Astrocyte (in vitro differentiated cells and primary cell): ENCODE measurements around the gene RAB31. TPM values are rescaled to one million over a fixed set of nuclear protein-coding genes. Genes with fewer than 3 reads are reported as not detected.
A peak's percentile ranks its signal among the peaks of the same experiment; 100 is the strongest.

Experiments used
- DNase-seq: peaks from one replicate; pipeline ENCODE4 v3.0.0-alpha.2; 2010; ENCODE audit warnings: low read depth
- FAIRE-seq: peaks from 2 replicates; lab custom pipeline; 2011; peaks lifted over from hg19 to GRCh38; lab: Jason Lieb, UNC
- H2AFZ ChIP-seq: 2 replicates; pipeline ENCODE4 v1.6.0; 2012; ENCODE audit warnings: low read depth, low read length, inconsistent platforms
- H3K27ac ChIP-seq: 2 replicates; pipeline ENCODE4 v1.5.1; 2011; ENCODE audit warnings: low read depth, low read length, inconsistent platforms
- H3K27me3 ChIP-seq: 2 replicates; pipeline ENCODE4 v1.6.0; 2011; ENCODE audit warnings: low read length, inconsistent platforms; ENCODE audit not compliant: insufficient read depth
- H3K36me3 ChIP-seq: 2 replicates; pipeline ENCODE4 v1.5.1; 2011; ENCODE audit warnings: low read length, inconsistent platforms; ENCODE audit not compliant: insufficient read depth
- H3K4me1 ChIP-seq: 2 replicates; pipeline ENCODE4 v1.5.1; 2011; ENCODE audit warnings: low read length, inconsistent platforms; ENCODE audit not compliant: insufficient read depth
- H3K4me2 ChIP-seq: 2 replicates; pipeline ENCODE4 v1.6.0; 2012; ENCODE audit warnings: low read length, inconsistent platforms
- H3K4me3 ChIP-seq: 2 replicates; pipeline ENCODE4 v1.5.1; 2011; ENCODE audit warnings: low read depth, mild to moderate bottlenecking, low read length, inconsistent platforms; ENCODE audit not compliant: insufficient read depth
- H3K79me2 ChIP-seq: 2 replicates; pipeline ENCODE4 v1.6.0; 2012; ENCODE audit warnings: mild to moderate bottlenecking, low read length, inconsistent platforms; ENCODE audit not compliant: insufficient read depth
- H3K9ac ChIP-seq: 2 replicates; pipeline ENCODE4 v1.6.0; 2012; ENCODE audit warnings: mild to moderate bottlenecking, low read length, inconsistent platforms
- H3K9me3 ChIP-seq: 2 replicates; pipeline ENCODE4 v1.5.1; 2012; ENCODE audit warnings: low read depth, mild to moderate bottlenecking, low read length, inconsistent platforms; ENCODE audit not compliant: insufficient read depth
- H4K20me1 ChIP-seq: 2 replicates; pipeline ENCODE4 v1.6.0; 2012; ENCODE audit warnings: low read length, inconsistent platforms; ENCODE audit not compliant: insufficient read depth
- H3K27ac Mint-ChIP-seq: one replicate; pipeline ENCODE4 v1.8.0; 2021; ENCODE audit warnings: mild to moderate bottlenecking, mixed read lengths; ENCODE audit not compliant: unreplicated experiment
- H3K27me3 Mint-ChIP-seq: one replicate; pipeline ENCODE4 v1.8.0; 2021; ENCODE audit warnings: low read depth, mixed read lengths; ENCODE audit not compliant: unreplicated experiment
- H3K36me3 Mint-ChIP-seq: one replicate; pipeline ENCODE4 v1.8.0; 2021; ENCODE audit warnings: low read depth, mixed read lengths; ENCODE audit not compliant: unreplicated experiment
- H3K4me1 Mint-ChIP-seq: one replicate; pipeline ENCODE4 v1.8.0; 2021; ENCODE audit warnings: low read depth, mixed read lengths; ENCODE audit not compliant: unreplicated experiment
- H3K4me3 Mint-ChIP-seq: one replicate; pipeline ENCODE4 v1.8.0; 2021; ENCODE audit warnings: mild to moderate bottlenecking, moderate library complexity, mixed read lengths; ENCODE audit not compliant: unreplicated experiment
- H3K9me3 Mint-ChIP-seq: one replicate; pipeline ENCODE4 v1.8.0; 2021; ENCODE audit warnings: mild to moderate bottlenecking, mixed read lengths; ENCODE audit not compliant: unreplicated experiment
- EZH2 ChIP-seq: IDR thresholded peaks from 2 replicates; pipeline ENCODE4 v1.6.1; 2012; ENCODE audit warnings: mild to moderate bottlenecking, low read length, inconsistent platforms; ENCODE audit not compliant: insufficient read depth
- total RNA-seq: library from RNA; stranded (reverse); gene quantifications from 2 replicates; pipeline ENCODE4 v1.2.1, GENCODE V29; 2021
- TF ChIP-seq, protein P1 (sequence below): IDR thresholded peaks from 2 replicates; pipeline ENCODE4 v1.5.1; 2011; ENCODE audit warnings: low read depth, mild to moderate bottlenecking, inconsistent platforms, low read length, moderate library complexity; ENCODE audit not compliant: insufficient read depth

RAB31 gene
- total RNA-seq, 1 donor from 2014 or later, result 100 TPM

DNA sequence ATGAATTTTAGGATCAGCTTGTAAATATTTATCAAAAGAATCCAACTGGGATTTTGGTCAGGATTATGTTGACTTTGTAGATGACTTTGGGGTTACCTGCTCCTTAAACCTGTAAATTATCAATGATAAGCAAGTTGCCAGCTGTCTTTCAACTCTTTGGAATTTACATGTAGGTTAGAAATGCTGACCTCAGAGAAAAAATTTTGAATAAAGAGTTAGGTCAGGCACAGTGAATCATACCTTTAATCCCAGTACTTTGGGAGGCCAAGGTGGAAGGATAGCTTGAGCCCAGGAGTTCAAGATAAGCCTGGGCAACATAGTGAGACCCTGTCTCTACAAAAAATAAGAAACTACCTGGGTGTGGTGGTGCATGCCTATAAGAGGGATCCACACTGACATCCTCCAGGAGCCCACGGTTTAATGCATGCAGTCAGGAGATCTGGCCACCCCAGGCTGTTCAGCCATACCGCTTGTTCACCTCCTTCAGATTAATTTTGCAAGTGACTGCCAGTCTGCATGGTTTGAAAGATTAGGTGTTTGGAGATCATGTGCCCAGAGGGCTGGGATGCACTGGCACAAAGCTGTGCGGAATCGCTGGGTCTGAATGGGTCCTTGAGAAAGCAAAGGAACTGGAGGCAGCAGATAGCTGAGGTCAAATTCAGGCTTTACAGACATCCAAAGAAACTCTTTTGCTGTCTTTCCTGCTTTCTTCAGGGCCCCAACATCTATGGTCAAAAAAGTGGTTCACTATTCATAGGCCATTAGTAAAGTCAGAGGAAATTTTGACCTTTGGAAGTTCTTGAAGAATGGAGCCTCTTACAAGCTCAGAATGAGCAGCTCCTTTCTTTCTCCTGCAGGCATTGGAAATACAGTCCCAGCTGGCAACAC, 94.3 kb downstream of the RAB31 start:
- FAIRE-seq (no peak), DNase-seq (no peak)
- peaks cover 2% of the 10 kb centered on the region for H3K9me3 Mint-ChIP-seq
- H4K20me1 ChIP-seq, result peaks cover 21% of the 10 kb centered on the region
- H3K9ac ChIP-seq, result no peak overlapping the region
- H3K4me3 ChIP-seq, result no peak overlapping the region
- H2AFZ ChIP-seq, result no peak overlapping the region
- H3K9me3 ChIP-seq, result no peaks in the 10 kb centered on the region
- H3K4me2 ChIP-seq, result peak overlapping the region; percentile 38
- H3K4me1 Mint-ChIP-seq, result peaks cover 22% of the 10 kb centered on the region
- peaks cover 18% of the 10 kb centered on the region for H3K79me2 ChIP-seq
- H3K36me3 ChIP-seq, result peaks cover 5% of the 10 kb centered on the region
- peaks cover 17% of the 10 kb centered on the region for H3K36me3 Mint-ChIP-seq
- H3K4me3 Mint-ChIP-seq, result peak overlapping the region; percentile 10
- no peak overlapping the region for H3K27ac ChIP-seq
- peaks cover 20% of the 10 kb centered on the region for H3K4me1 ChIP-seq
- TF ChIP-seq EZH2, result no peak
- H3K27me3 Mint-ChIP-seq, result no peaks in the 10 kb centered on the region
- H3K27ac Mint-ChIP-seq, result no peak overlapping the region
- no peaks in the 10 kb centered on the region for H3K27me3 ChIP-seq

DNA sequence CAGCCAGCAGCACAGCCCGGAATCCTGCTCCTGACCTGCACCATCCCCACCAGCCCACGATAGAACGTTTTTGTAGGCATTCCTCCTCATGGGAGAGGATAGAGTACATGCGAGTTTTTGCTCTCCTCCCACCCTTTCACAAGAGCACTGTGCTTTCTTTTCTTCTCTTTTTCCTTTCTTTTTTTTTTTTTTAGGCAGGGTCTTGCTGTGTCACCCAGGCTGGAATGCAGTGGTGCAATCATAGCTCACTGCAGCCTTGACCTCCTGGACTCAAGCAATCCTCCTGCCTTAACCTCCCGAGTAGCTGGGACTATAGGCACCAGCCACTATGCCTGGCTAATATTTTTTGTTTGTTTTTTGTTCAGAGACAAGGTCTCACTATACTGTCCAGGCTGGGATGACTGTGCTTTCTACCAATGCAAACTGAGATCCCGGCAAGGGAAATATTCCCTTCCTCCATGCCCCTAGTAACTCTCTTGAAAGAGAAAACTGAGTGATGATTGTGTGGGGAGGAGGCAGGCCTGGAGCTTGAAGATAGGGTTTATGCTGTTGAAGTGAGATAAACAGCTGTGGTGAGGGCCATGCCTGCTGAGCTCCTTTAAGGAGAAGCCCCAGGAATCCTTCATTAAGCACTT, 95.1 kb downstream of the RAB31 start:
- TF ChIP-seq, protein P1, sequence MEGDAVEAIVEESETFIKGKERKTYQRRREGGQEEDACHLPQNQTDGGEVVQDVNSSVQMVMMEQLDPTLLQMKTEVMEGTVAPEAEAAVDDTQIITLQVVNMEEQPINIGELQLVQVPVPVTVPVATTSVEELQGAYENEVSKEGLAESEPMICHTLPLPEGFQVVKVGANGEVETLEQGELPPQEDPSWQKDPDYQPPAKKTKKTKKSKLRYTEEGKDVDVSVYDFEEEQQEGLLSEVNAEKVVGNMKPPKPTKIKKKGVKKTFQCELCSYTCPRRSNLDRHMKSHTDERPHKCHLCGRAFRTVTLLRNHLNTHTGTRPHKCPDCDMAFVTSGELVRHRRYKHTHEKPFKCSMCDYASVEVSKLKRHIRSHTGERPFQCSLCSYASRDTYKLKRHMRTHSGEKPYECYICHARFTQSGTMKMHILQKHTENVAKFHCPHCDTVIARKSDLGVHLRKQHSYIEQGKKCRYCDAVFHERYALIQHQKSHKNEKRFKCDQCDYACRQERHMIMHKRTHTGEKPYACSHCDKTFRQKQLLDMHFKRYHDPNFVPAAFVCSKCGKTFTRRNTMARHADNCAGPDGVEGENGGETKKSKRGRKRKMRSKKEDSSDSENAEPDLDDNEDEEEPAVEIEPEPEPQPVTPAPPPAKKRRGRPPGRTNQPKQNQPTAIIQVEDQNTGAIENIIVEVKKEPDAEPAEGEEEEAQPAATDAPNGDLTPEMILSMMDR, result no peak
- no peak for TF ChIP-seq EZH2
- no peak for DNase-seq
- Mint-ChIP-seq H3K27ac (peak overlapping the region; percentile 62), H3K4me1 (peaks cover 25% of the 10 kb centered on the region), H3K36me3 (peaks cover 17% of the 10 kb centered on the region), H3K27me3 (no peaks in the 10 kb centered on the region), H3K9me3 (peaks cover 2% of the 10 kb centered on the region), H3K4me3 (peak overlapping the region; percentile 29)
- Histone ChIP-seq H3K9ac (no peak overlapping the region), H3K4me1 (peaks cover 21% of the 10 kb centered on the region), H3K27me3 (no peaks in the 10 kb centered on the region), H3K4me3 (no peak overlapping the region), H3K36me3 (peaks cover 5% of the 10 kb centered on the region), H3K79me2 (peaks cover 18% of the 10 kb centered on the region), H3K4me2 (peak overlapping the region; percentile 38), H2AFZ (no peak overlapping the region), H3K27ac (no peak overlapping the region), H4K20me1 (peaks cover 21% of the 10 kb centered on the region), H3K9me3 (no peaks in the 10 kb centered on the region)
- no peak for FAIRE-seq

DNA sequence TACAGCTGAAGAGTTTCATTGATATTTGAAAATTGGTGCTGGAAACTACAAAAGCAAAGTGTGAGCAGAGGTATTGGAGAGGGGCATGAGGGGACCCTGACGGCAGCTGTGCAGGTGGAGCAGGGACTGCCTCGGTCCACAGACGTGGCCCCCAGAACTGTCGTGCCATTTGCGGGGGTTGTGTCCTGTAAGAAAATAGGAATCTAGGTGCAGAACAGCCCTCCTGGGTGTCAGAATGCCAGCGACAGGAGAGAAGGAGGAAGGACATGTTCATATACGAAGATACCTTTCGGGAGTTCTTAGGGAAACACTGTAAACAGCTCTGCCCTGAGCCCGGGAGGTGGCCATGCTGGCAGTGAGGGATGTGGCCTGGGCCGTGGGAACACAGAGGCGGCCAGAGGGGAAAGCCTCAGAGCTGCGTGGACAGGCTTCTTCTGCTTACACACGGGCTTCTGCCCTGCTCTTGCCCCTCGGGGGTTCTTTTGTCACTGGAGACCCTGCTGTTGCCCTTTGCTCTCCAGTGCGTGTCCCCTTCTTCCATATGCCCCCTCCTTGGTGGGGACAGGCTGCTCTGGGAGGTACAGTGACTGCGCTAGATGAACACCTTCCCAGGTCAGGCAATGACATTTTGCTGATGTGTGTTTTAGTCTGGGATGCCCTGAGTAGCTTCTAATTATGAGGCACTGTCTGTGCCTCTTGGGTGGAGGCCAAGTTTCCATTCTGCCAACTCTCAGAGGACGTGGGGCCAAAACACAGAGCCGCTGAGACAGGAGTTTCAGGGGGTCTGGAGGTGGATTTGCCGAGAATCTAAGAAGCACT, 95.8 kb downstream of the RAB31 start:
- Histone ChIP-seq H3K79me2 (peaks cover 18% of the 10 kb centered on the region), H4K20me1 (peaks cover 27% of the 10 kb centered on the region), H2AFZ (peak overlapping the region; percentile 5), H3K27me3 (no peaks in the 10 kb centered on the region), H3K36me3 (peaks cover 5% of the 10 kb centered on the region), H3K4me3 (no peak overlapping the region), H3K4me2 (peak overlapping the region; percentile 3), H3K27ac (no peak overlapping the region), H3K4me1 (peaks cover 28% of the 10 kb centered on the region), H3K9ac (peak overlapping the region; percentile 4), H3K9me3 (no peaks in the 10 kb centered on the region)
- no peaks in the 10 kb centered on the region for H3K27me3 Mint-ChIP-seq
- no peak for TF ChIP-seq EZH2
- TF ChIP-seq, protein P1, result no peak
- peak overlapping the region; percentile 84 for H3K27ac Mint-ChIP-seq
- H3K4me1 Mint-ChIP-seq, result peaks cover 32% of the 10 kb centered on the region
- FAIRE-seq (no peak), DNase-seq (no peak)
- H3K36me3 Mint-ChIP-seq, result peaks cover 15% of the 10 kb centered on the region
- H3K4me3 Mint-ChIP-seq, result peak overlapping the region; percentile 20
- peaks cover 2% of the 10 kb centered on the region for H3K9me3 Mint-ChIP-seq
